GM19240 (cell line): ENCODE measurements around the gene ARID3C.

Source experiments
- DNase-seq: peaks from one replicate; pipeline ENCODE4 v3.0.0; 2011; ENCODE audit warnings: low spot score; ENCODE audit not compliant: insufficient read length

The ARID3C gene, protein sequence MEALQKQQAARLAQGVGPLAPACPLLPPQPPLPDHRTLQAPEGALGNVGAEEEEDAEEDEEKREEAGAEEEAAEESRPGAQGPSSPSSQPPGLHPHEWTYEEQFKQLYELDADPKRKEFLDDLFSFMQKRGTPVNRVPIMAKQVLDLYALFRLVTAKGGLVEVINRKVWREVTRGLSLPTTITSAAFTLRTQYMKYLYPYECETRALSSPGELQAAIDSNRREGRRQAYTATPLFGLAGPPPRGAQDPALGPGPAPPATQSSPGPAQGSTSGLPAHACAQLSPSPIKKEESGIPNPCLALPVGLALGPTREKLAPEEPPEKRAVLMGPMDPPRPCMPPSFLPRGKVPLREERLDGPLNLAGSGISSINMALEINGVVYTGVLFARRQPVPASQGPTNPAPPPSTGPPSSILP

DNA sequence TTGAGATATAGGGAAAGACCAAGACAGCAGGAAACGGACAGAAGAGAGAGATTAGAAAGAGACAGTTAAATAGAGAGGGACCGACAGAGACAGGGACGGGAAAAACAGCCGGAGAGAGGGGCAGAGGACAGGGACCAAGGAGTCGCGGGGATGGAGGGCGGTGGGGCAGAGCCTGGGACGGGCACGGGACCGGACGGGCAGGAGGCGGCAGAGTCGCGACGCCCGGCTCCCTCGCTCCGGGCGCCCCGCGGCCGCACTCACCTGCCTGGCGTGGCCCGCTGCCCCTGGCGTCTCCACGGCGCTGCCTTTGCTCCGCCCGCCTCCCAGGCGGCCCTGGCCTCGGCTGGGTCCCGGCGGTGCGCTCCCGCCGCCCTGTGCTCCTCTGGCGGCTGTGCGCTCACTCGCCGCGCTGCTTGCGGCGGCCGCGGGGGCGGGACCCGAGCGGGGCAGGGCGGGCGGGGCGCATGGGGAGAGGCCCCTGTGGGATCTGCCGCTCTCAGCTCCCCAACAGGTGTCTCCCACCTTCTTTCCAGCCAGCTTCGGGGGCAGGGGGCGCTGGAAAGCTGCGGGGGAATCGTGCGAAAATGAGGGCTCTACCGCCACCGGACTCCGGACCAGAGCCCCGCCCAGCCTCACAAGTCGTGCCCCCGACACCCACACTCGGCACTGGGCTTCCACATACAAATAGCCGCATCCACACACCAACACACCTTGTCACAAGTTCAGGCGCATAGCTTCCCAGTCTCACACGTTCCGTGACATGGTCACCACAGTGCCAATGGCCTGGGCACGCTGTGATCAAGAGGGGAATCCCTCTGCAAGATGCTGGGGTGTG lies at the start of gene ARID3C:
ARID3C (minus strand) TSS at position 411 of the 835 bp plus-strand sequence. CDS start 1,052 bp downstream, outside the sequence.
- no peak for DNase-seq

DNA sequence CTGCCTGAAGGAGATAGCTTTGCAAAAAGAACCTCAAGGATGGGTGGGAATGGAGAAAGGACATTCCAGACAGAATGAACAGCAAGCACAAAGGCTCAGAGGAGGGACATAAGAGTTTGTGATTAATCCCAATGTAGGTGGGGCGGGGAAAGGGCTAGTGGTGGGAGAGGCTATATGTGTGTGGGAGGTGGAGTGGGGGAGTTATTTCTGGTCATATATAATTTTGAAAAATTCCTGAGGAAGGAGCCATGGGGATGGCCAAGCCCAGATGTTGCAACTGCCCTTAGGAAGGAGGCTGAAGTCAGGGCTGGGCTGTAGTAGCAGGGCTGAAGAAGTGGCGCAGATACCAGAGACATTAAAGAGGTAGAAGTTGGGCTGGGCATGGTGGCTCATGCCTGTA lies 47.0 kb upstream of the ARID3C start:
- no peak for DNase-seq

- peak; percentile 48 for DNase-seq
Measured at GRCh38 chr9:34675048-34675714, 46.3 kb upstream of the ARID3C start.

DNA sequence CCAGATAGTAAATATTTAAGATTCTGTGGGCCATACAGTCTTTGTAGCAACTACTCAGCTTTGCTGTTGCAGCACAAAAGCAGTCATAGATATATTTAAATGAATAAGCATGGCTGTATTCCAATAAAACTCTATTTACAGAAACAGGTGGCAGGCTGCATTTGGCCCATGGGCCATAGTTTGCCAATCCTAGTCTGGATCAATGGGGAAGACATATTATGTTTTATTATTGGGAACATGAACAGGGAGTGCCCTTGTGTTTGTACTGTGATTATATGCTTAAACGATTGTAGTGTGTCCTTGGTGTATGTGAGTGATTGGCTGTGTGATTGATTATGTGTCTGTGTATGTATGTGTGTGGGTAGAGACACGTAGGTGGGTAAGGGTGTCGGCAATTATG lies 45.6 kb upstream of the ARID3C start:
- no peak for DNase-seq

GRCh38 chr9:34671307-34671706 lies 42.4 kb upstream of the ARID3C start:
- DNase-seq, result no peak

DNA sequence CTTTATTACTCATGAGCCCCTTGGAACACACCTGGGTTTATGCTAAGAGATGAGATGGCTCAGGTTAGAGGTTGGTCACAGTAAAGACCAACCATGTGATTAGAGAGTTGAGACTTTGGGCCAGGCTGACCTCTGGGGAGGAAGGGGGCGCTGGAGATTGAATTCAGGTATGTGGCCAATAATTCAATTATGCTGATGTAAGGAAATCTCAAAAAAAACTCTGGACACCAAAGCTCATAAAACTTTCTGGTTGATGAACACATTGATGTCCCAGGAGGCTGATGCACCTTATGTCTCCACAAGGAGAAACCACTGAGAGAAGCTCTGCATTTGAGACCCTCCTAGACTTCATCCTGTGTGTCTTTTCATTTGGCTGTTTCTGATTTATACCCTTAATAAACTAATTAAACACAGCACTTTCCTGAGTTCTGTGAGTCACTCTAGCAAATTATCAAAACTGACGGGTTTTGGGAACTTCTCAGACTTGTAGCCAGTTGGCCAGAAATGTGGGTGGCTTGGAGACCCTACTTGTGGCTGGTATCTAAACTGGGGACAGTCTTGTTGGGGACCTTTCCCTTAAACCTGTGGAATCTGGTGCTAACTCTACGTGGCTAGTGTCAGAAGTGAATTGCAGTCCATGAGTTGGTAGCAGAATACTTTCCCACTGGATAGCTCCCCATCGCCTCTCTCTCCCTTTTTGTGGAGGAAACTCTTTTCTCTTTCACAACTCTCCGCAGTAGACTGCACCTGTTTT lies 41.1 kb upstream of the ARID3C start:
- DNase-seq, result no peak

GRCh38 chr9:34665381-34666250 lies 36.8 kb upstream of the ARID3C start:
- peak; percentile 72 for DNase-seq

GRCh38 chr9:34665067-34665380 lies 36.2 kb upstream of the ARID3C start:
- no peak for DNase-seq

- peak; percentile 61 for DNase-seq
Measured at GRCh38 chr9:34664281-34665066, 35.6 kb upstream of the ARID3C start.

- DNase-seq, result no peak
Measured at GRCh38 chr9:34663303-34663605, 34.4 kb upstream of the ARID3C start.

DNA sequence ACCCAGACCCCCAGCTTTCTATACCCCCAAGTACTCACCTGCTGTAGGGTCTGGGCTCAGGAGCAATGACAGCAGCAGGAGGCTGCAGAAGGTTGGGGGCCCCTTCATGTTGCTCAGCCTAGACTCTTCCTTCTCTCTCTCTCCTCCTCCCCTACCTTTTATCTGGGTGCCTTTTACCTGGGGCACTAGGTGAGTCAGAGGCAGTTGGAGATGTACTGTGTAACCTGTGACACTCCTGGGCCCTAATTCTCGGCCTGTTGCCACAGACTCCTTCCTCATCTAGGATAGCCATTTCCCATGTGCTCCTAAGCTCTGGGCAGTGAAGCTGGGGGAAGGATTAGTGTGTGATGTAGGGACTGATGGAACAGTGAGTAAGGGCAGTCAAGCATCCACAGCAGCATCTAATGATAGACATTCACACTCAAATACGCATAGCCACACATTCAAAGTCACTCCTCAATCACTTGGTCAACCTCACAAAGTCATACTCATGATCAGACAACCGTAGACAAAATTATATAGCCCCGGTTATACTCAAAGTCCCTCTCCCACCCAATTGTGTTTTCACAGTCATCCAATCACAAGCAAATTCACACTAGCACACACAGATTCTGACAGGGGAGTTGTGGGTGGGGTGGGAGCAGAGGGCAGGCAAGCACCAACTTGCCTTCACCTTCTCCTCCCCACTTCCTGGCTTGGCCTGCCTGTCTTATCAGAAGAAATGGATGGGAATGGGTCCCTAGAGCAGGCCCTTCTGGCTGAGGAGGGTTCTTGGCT lies 33.8 kb upstream of the ARID3C start, which contains the start of gene CCL27:
CCL27 (minus strand) TSS at position 132 of the 777 bp plus-strand sequence; CDS start at position 108, 24 bp downstream.
- no peak for DNase-seq

GRCh38 chr9:34659592-34660253 lies 30.9 kb upstream of the ARID3C start:
- DNase-seq, result no peak

GRCh38 chr9:34658461-34658860 lies 29.6 kb upstream of the ARID3C start:
- DNase-seq, result no peak

DNA sequence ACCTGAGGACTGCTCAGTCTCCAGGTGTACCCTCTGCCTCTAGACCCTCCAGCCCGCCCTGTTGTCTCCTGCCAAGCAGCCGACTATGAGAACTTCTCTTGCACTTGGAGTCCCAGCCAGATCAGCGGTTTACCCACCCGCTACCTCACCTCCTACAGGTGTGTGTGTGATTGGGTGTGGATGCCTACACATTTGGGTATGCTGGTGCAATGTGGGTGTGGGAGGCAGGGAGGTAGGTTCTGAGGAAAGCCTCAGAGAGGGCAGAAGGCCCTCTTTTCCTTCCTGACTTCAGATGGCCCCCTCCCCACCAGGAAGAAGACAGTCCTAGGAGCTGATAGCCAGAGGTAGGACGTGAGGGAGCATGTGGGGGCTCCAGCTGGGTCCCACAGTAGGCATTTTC lies 28.1 kb upstream of the ARID3C start:
- DNase-seq, result no peak

GRCh38 chr9:34655394-34655793 lies 26.5 kb upstream of the ARID3C start:
- DNase-seq, result no peak

DNA sequence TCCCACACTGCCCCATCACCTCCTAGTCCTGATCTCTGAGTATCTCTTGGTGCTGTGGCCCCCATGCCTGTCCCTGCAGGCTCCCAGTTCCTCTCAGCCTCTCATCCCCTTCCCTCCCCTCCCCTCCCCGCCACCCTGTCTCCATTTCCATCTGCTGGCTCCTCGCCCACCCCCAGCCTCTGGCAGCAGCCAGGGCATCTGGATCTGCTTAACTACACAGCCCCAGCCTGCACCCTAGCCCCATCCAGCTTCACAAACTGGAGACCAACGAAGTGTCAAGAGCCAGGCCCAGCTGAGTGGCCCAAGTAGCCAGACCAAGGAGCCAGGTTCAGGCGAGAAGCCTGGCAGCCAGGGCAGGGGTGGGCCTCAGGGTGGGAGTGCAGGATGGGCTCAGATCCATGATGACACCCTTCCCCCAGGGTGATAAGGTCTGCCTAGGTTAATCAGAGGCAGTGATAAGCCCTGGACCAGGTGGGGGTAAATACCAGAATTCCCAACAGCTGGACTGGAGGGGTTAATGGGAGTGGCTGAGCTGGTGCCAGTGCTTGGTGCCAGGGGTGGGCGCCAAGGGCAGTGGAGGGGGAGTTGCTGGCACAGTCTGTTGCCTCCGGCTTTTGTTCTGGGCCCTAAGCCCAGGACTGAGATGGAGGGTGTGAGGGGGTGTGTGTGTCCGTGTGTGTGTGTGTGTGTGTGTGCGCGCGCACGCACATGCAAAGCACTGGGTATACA lies 25.6 kb upstream of the ARID3C start:
- no peak for DNase-seq
